ENCODE data around the gene NR3C2. TPM values are rescaled to one million over a fixed set of nuclear protein-coding genes. Genes with fewer than 3 reads are reported as not detected.

Gene NR3C2
- total RNA-seq, 1 experiment from 2014 or later = 2.8 TPM

DNA sequence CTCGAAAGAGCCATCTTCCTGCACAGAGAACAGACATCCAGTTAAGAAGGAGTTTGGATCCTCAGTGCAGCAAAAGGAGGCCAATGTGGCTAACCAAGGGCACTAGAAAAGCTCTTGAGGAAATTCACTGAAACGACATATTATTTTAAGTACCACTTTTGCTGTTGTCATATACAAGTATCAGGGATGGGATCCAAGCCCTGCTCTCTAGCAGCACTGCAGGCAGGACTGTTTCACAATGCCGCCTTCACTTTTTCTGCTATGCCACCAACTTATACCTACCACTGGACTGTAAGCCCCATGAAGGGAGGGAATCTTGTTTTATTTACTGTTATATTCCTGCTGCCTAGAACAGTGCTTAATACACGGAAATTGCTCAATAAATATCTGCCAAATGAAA is 299.0 kb downstream of the NR3C2 start:
- Histone ChIP-seq H2AFZ (ENCODE audit: low read length) (no peak overlapping the region), H3K9me3 (ENCODE audit: low read length) (no peaks in the 10 kb centered on the region), H4K20me1 (ENCODE audit: low read length) (no peaks in the 10 kb centered on the region), H3K27me3 (ENCODE audit: low read length) (no peaks in the 10 kb centered on the region), H3F3A (ENCODE audit: low read length, unreplicated experiment) (no peaks in the 10 kb centered on the region), H3K9ac (ENCODE audit: low read length) (no peak overlapping the region), H3K4me3 (ENCODE audit: low read length) (no peak overlapping the region), H3K79me2 (ENCODE audit: low read length) (no peaks in the 10 kb centered on the region), H3K27ac (ENCODE audit: low read length) (no peak overlapping the region), H3K4me2 (ENCODE audit: low read length) (no peak overlapping the region), H3K4me1 (ENCODE audit: insufficient read depth, low read length) (no peaks in the 10 kb centered on the region), H3K36me3 (ENCODE audit: low read depth, low read length) (no peaks in the 10 kb centered on the region), H3K9me2 (replicated peaks; ENCODE audit: low read length) (no peaks in the 10 kb centered on the region)
- DNase-seq (no peak), ATAC-seq (no peak)
- intact Hi-C loops (cut with micrococcal nuclease) = no loop called here
- no peak for TF ChIP-seq EZH2phosphoT487 (IDR thresholded peaks at IDR 0.05; ENCODE audit: borderline replicate concordance, low read length)
- TF ChIP-seq, protein P1, sequence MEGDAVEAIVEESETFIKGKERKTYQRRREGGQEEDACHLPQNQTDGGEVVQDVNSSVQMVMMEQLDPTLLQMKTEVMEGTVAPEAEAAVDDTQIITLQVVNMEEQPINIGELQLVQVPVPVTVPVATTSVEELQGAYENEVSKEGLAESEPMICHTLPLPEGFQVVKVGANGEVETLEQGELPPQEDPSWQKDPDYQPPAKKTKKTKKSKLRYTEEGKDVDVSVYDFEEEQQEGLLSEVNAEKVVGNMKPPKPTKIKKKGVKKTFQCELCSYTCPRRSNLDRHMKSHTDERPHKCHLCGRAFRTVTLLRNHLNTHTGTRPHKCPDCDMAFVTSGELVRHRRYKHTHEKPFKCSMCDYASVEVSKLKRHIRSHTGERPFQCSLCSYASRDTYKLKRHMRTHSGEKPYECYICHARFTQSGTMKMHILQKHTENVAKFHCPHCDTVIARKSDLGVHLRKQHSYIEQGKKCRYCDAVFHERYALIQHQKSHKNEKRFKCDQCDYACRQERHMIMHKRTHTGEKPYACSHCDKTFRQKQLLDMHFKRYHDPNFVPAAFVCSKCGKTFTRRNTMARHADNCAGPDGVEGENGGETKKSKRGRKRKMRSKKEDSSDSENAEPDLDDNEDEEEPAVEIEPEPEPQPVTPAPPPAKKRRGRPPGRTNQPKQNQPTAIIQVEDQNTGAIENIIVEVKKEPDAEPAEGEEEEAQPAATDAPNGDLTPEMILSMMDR (conservative IDR thresholded peaks at IDR 0.05; ENCODE audit: low read depth, low read length) = no peak
- no peak for TF ChIP-seq EZH2 (IDR thresholded peaks at IDR 0.05; ENCODE audit: low read length, unreplicated experiment)
- CTCF ChIA-PET = no interaction called here
- BruUV-seq (replicated peaks) = no TSS peak
- POLR2A ChIA-PET (ENCODE audit: unreplicated experiment) = no interaction called here

DNA sequence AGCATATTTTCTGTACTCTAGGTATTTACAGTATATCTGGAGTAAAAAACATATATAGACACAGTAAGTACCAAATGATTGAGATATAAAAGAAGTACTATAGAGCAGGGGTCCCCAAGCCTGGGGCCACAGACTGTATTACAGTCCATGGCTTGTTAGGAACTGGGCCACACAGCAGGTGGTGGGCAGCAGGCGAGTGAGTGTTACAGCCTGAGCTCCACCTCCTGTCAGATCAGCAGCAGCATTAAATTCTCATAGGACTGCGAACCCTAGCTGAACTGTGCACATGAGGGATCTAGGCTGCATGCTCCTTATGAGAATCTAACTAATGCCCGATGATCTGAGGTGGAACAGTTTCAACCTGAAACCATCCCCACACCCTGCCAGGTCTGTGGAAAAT is 300.7 kb downstream of the NR3C2 start:
- Histone ChIP-seq H3K36me3 (ENCODE audit: low read depth, low read length) (no peaks in the 10 kb centered on the region), H3K9me2 (replicated peaks; ENCODE audit: low read length) (no peaks in the 10 kb centered on the region), H3F3A (ENCODE audit: low read length, unreplicated experiment) (no peaks in the 10 kb centered on the region), H3K9ac (ENCODE audit: low read length) (no peak overlapping the region), H3K9me3 (ENCODE audit: low read length) (no peaks in the 10 kb centered on the region), H3K4me1 (ENCODE audit: insufficient read depth, low read length) (no peaks in the 10 kb centered on the region), H3K4me3 (ENCODE audit: low read length) (no peak overlapping the region), H3K4me2 (ENCODE audit: low read length) (no peak overlapping the region), H4K20me1 (ENCODE audit: low read length) (no peaks in the 10 kb centered on the region), H2AFZ (ENCODE audit: low read length) (no peak overlapping the region), H3K79me2 (ENCODE audit: low read length) (no peaks in the 10 kb centered on the region), H3K27ac (ENCODE audit: low read length) (no peak overlapping the region), H3K27me3 (ENCODE audit: low read length) (no peaks in the 10 kb centered on the region)
- intact Hi-C loops (cut with micrococcal nuclease) = no loop called here
- no peak for DNase-seq
- ChIA-PET CTCF (no interaction called here), POLR2A (ENCODE audit: unreplicated experiment) (no interaction called here)
- TF ChIP-seq EZH2phosphoT487 (IDR thresholded peaks at IDR 0.05; ENCODE audit: borderline replicate concordance, low read length) = no peak
- TF ChIP-seq, protein P1 (conservative IDR thresholded peaks at IDR 0.05; ENCODE audit: low read depth, low read length) = no peak
- TF ChIP-seq EZH2 (IDR thresholded peaks at IDR 0.05; ENCODE audit: low read length, unreplicated experiment) = no peak
- BruUV-seq (replicated peaks) = no TSS peak
- ATAC-seq = no peak

DNA sequence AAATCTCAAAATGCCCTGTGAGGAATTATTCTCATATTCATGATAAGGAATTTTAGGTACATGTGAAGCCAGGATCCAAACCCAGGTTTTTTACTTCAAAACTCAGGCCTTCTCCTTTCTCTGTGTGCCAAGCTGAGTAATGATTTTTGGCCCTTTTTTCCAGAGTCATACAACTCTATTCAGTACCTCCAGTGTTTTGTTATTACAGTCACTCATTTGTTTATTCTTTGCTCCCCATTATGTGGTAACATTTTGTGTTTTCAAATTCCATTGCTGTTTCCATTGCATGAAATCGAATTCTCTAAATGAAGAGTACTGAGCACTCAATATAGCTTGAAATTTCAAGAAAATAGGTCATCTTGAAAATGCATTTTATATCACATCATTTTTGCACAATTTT is 315.4 kb downstream of the NR3C2 start:
- no TSS peak for BruUV-seq (replicated peaks)
- DNase-seq = no peak
- POLR2A ChIA-PET (ENCODE audit: unreplicated experiment) = no interaction called here

More for the DNA sequence above, 315.4 kb downstream of the NR3C2 start:
- no peaks in the 10 kb centered on the region for H3K4me1 ChIP-seq (ENCODE audit: insufficient read depth, low read length)
- H3K27ac ChIP-seq (ENCODE audit: low read length) = no peak overlapping the region
- H3K9ac ChIP-seq (ENCODE audit: low read length) = no peak overlapping the region
- ATAC-seq = no peak
- H4K20me1 ChIP-seq (ENCODE audit: low read length) = no peaks in the 10 kb centered on the region
- CTCF ChIA-PET = no interaction called here
- intact Hi-C loops (cut with micrococcal nuclease) = no loop called here
- no peak overlapping the region for H3K4me3 ChIP-seq (ENCODE audit: low read length)
- H2AFZ ChIP-seq (ENCODE audit: low read length) = no peak overlapping the region
- H3K9me3 ChIP-seq (ENCODE audit: low read length) = no peaks in the 10 kb centered on the region
- no peaks in the 10 kb centered on the region for H3K27me3 ChIP-seq (ENCODE audit: low read length)
- no peak overlapping the region for H3K4me2 ChIP-seq (ENCODE audit: low read length)
- no peaks in the 10 kb centered on the region for H3F3A ChIP-seq (ENCODE audit: low read length, unreplicated experiment)
- no peaks in the 10 kb centered on the region for H3K79me2 ChIP-seq (ENCODE audit: low read length)
- H3K36me3 ChIP-seq (ENCODE audit: low read depth, low read length) = no peaks in the 10 kb centered on the region
- TF ChIP-seq EZH2phosphoT487 (IDR thresholded peaks at IDR 0.05; ENCODE audit: borderline replicate concordance, low read length) (no peak), EZH2 (IDR thresholded peaks at IDR 0.05; ENCODE audit: low read length, unreplicated experiment) (no peak)
- TF ChIP-seq, protein P1 (conservative IDR thresholded peaks at IDR 0.05; ENCODE audit: low read depth, low read length) = no peak
- H3K9me2 ChIP-seq (replicated peaks; ENCODE audit: low read length) = no peaks in the 10 kb centered on the region
